ENCODE results near the gene ZNF521. TPM values are rescaled to one million over a fixed set of nuclear protein-coding genes. Genes with fewer than 3 reads are reported as not detected.

Gene ZNF521
- total and polyA plus RNA-seq, 2 experiments from 2014 or later: 3.1 to 9.2 TPM

DNA sequence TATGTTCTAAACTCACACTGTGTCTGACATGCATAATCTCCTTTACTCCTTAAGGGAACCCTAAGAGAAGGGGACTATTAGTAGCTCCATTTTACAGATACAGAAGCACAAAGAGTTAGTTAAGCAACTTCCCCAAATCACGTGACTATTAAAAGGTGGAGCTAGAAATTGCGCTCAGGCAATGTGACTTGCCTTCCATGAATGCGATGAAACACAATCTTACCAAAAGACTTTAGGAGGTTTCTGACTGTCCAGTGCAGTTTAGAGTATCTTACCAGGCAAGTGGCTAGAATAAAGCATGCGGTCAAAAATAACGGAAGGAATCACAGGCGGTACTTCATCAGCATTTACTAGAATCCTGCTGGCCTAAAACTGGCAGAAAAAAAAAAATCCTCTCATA is 70.4 kb downstream of the ZNF521 start:
- ATAC-seq (no peak), DNase-seq (ENCODE audit: low spot score) (no peak)
- Histone ChIP-seq H3K4me2 (no peak overlapping the region), H4K20me1 (replicated peaks; ENCODE audit: insufficient read depth) (no peaks in the 10 kb centered on the region; the same call in 1 of the 2 replicates), H3K36me3 (ENCODE audit: insufficient read depth) (no peaks in the 10 kb centered on the region), H3F3A (replicated peaks; ENCODE audit: low read depth) (no peaks in the 10 kb centered on the region), H3K27ac (ENCODE audit: low read depth) (no peak overlapping the region), H2AFZ (no peak overlapping the region), H3K79me2 (replicated peaks; ENCODE audit: insufficient read depth) (no peaks in the 10 kb centered on the region), H3K27me3 (ENCODE audit: insufficient read depth) (no peaks in the 10 kb centered on the region), H3K4me3 (no peak overlapping the region), H3K4me1 (ENCODE audit: insufficient read depth) (peaks cover 51% of the 10 kb centered on the region), H3K9me2 (ENCODE audit: insufficient read depth) (no peaks in the 10 kb centered on the region)
- H3K27ac Mint-ChIP-seq: peak overlapping the region; percentile 11; the same call in 1 of the 2 replicates
- TF ChIP-seq, protein P1, sequence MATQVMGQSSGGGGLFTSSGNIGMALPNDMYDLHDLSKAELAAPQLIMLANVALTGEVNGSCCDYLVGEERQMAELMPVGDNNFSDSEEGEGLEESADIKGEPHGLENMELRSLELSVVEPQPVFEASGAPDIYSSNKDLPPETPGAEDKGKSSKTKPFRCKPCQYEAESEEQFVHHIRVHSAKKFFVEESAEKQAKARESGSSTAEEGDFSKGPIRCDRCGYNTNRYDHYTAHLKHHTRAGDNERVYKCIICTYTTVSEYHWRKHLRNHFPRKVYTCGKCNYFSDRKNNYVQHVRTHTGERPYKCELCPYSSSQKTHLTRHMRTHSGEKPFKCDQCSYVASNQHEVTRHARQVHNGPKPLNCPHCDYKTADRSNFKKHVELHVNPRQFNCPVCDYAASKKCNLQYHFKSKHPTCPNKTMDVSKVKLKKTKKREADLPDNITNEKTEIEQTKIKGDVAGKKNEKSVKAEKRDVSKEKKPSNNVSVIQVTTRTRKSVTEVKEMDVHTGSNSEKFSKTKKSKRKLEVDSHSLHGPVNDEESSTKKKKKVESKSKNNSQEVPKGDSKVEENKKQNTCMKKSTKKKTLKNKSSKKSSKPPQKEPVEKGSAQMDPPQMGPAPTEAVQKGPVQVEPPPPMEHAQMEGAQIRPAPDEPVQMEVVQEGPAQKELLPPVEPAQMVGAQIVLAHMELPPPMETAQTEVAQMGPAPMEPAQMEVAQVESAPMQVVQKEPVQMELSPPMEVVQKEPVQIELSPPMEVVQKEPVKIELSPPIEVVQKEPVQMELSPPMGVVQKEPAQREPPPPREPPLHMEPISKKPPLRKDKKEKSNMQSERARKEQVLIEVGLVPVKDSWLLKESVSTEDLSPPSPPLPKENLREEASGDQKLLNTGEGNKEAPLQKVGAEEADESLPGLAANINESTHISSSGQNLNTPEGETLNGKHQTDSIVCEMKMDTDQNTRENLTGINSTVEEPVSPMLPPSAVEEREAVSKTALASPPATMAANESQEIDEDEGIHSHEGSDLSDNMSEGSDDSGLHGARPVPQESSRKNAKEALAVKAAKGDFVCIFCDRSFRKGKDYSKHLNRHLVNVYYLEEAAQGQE (IDR thresholded peaks at IDR 0.05; ENCODE audit: unreplicated experiment): no peak
- TF ChIP-seq CREB1 (CRISPR knock-in tag; IDR thresholded peaks at IDR 0.05; ENCODE audit: low read depth) (no peak), NANOG (IDR thresholded peaks at IDR 0.05; ENCODE audit: borderline replicate concordance) (no peak), EZH2phosphoT487 (IDR thresholded peaks at IDR 0.05; ENCODE audit: unreplicated experiment) (no peak), STAT1 (IDR thresholded peaks at IDR 0.05; ENCODE audit: unreplicated experiment) (no peak), JUNB (IDR thresholded peaks at IDR 0.05; ENCODE audit: unreplicated experiment) (no peak), EZH2 (IDR thresholded peaks at IDR 0.05; ENCODE audit: low read depth, unreplicated experiment) (no peak), POLR2AphosphoS5 (IDR thresholded peaks at IDR 0.05; ENCODE audit: low read depth) (no peak), ZNF331 (CRISPR knock-in tag; IDR thresholded peaks at IDR 0.05; ENCODE audit: low read depth) (no peak), ZNF114 (CRISPR knock-in tag; IDR thresholded peaks at IDR 0.05) (no peak)
- TF ChIP-seq, protein P2, sequence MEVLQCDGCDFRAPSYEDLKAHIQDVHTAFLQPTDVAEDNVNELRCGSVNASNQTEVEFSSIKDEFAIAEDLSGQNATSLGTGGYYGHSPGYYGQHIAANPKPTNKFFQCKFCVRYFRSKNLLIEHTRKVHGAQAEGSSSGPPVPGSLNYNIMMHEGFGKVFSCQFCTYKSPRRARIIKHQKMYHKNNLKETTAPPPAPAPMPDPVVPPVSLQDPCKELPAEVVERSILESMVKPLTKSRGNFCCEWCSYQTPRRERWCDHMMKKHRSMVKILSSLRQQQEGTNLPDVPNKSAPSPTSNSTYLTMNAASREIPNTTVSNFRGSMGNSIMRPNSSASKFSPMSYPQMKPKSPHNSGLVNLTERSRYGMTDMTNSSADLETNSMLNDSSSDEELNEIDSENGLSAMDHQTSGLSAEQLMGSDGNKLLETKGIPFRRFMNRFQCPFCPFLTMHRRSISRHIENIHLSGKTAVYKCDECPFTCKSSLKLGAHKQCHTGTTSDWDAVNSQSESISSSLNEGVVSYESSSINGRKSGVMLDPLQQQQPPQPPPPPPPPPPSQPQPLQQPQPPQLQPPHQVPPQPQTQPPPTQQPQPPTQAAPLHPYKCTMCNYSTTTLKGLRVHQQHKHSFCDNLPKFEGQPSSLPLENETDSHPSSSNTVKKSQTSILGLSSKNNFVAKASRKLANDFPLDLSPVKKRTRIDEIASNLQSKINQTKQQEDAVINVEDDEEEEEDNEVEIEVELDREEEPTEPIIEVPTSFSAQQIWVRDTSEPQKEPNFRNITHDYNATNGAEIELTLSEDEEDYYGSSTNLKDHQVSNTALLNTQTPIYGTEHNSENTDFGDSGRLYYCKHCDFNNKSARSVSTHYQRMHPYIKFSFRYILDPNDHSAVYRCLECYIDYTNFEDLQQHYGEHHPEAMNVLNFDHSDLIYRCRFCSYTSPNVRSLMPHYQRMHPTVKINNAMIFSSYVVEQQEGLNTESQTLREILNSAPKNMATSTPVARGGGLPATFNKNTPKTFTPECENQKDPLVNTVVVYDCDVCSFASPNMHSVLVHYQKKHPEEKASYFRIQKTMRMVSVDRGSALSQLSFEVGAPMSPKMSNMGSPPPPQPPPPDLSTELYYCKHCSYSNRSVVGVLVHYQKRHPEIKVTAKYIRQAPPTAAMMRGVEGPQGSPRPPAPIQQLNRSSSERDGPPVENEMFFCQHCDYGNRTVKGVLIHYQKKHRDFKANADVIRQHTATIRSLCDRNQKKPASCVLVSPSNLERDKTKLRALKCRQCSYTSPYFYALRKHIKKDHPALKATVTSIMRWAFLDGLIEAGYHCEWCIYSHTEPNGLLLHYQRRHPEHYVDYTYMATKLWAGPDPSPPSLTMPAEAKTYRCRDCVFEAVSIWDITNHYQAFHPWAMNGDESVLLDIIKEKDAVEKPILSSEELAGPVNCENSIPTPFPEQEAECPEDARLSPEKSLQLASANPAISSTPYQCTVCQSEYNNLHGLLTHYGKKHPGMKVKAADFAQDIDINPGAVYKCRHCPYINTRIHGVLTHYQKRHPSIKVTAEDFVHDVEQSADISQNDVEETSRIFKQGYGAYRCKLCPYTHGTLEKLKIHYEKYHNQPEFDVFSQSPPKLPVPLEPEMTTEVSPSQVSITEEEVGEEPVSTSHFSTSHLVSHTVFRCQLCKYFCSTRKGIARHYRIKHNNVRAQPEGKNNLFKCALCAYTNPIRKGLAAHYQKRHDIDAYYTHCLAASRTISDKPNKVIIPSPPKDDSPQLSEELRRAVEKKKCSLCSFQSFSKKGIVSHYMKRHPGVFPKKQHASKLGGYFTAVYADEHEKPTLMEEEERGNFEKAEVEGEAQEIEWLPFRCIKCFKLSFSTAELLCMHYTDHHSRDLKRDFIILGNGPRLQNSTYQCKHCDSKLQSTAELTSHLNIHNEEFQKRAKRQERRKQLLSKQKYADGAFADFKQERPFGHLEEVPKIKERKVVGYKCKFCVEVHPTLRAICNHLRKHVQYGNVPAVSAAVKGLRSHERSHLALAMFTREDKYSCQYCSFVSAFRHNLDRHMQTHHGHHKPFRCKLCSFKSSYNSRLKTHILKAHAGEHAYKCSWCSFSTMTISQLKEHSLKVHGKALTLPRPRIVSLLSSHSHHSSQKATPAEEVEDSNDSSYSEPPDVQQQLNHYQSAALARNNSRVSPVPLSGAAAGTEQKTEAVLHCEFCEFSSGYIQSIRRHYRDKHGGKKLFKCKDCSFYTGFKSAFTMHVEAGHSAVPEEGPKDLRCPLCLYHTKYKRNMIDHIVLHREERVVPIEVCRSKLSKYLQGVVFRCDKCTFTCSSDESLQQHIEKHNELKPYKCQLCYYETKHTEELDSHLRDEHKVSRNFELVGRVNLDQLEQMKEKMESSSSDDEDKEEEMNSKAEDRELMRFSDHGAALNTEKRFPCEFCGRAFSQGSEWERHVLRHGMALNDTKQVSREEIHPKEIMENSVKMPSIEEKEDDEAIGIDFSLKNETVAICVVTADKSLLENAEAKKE (CRISPR knock-in tag; IDR thresholded peaks at IDR 0.05): no peak
- TF ChIP-seq, protein P3, sequence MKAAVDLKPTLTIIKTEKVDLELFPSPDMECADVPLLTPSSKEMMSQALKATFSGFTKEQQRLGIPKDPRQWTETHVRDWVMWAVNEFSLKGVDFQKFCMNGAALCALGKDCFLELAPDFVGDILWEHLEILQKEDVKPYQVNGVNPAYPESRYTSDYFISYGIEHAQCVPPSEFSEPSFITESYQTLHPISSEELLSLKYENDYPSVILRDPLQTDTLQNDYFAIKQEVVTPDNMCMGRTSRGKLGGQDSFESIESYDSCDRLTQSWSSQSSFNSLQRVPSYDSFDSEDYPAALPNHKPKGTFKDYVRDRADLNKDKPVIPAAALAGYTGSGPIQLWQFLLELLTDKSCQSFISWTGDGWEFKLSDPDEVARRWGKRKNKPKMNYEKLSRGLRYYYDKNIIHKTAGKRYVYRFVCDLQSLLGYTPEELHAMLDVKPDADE (IDR thresholded peaks at IDR 0.05): no peak
- TF ChIP-seq, protein P4, sequence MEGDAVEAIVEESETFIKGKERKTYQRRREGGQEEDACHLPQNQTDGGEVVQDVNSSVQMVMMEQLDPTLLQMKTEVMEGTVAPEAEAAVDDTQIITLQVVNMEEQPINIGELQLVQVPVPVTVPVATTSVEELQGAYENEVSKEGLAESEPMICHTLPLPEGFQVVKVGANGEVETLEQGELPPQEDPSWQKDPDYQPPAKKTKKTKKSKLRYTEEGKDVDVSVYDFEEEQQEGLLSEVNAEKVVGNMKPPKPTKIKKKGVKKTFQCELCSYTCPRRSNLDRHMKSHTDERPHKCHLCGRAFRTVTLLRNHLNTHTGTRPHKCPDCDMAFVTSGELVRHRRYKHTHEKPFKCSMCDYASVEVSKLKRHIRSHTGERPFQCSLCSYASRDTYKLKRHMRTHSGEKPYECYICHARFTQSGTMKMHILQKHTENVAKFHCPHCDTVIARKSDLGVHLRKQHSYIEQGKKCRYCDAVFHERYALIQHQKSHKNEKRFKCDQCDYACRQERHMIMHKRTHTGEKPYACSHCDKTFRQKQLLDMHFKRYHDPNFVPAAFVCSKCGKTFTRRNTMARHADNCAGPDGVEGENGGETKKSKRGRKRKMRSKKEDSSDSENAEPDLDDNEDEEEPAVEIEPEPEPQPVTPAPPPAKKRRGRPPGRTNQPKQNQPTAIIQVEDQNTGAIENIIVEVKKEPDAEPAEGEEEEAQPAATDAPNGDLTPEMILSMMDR (conservative IDR thresholded peaks at IDR 0.05; ENCODE audit: low read depth in 2 of 2): no peak
- H3K27me3 Mint-ChIP-seq (ENCODE audit: insufficient read depth, low read depth, poor library complexity): peaks cover 7% of the 10 kb centered on the region
- H3K9me3 Mint-ChIP-seq: no peaks in the 10 kb centered on the region; the same call in 2 of the 3 replicates
- no peak overlapping the region for H3K4me3 Mint-ChIP-seq
- no peaks in the 10 kb centered on the region for H3K36me3 Mint-ChIP-seq (ENCODE audit: low read depth)
- H3K4me1 Mint-ChIP-seq: peaks cover 32% of the 10 kb centered on the region

All from GM23338 (cell line).